Liver (tissue), 9 donors: Measurements from ENCODE around the gene EIF4G3. TPM values are rescaled to one million over a fixed set of nuclear protein-coding genes. Genes with fewer than 3 reads are reported as not detected.

Experiments used
- DNase-seq: peaks from one replicate; pipeline ENCODE4 v3.0.0-alpha.2; 2017; ENCODE audit warnings: low spot score
- H3K27ac ChIP-seq, 2 donors: one replicate each; pipeline ENCODE4 v1.7.0; 2013; ENCODE audit warnings: inconsistent platforms in 2 of 2, low read length in 2 of 2, control low read depth in 1 of 2, low read depth in 1 of 2, mild to moderate bottlenecking in 1 of 2
- H3K27me3 ChIP-seq, 4 donors: one replicate each; pipeline versions ENCODE4 v1.6.1 to v1.7.0; 2013; ENCODE audit warnings: low read length in 3 of 4, inconsistent platforms in 1 of 4, mild to moderate bottlenecking in 1 of 4, moderate library complexity in 1 of 4; ENCODE audit not compliant: control insufficient read depth in 4 of 4, insufficient read depth in 4 of 4
- H3K36me3 ChIP-seq, 4 donors: one replicate each; pipeline versions ENCODE4 v1.6.1 to v1.7.0; 2013; ENCODE audit warnings: low read length in 3 of 4, mild to moderate bottlenecking in 3 of 4, low read depth in 1 of 4, moderate library complexity in 1 of 4; ENCODE audit not compliant: control insufficient read depth in 4 of 4, insufficient read depth in 3 of 4
- H3K4me1 ChIP-seq, 4 donors: one replicate each; pipeline versions ENCODE4 v1.6.1 to v1.7.0; 2013; ENCODE audit warnings: low read length in 3 of 4, mild to moderate bottlenecking in 3 of 4, moderate library complexity in 1 of 4; ENCODE audit not compliant: control insufficient read depth in 4 of 4, insufficient read depth in 4 of 4
- H3K4me3 ChIP-seq, 3 donors: one replicate each; pipeline versions ENCODE4 v1.6.1 to v1.7.0; 2013; ENCODE audit warnings: low read length in 3 of 3, control low read depth in 1 of 3, low read depth in 1 of 3, mild to moderate bottlenecking in 1 of 3
- H3K9ac ChIP-seq, 2 donors: one replicate each; pipeline ENCODE4 v1.7.0; 2013; ENCODE audit warnings: low read length in 2 of 2, mild to moderate bottlenecking in 2 of 2, moderate library complexity in 2 of 2, control low read depth in 1 of 2, low read depth in 1 of 2
- H3K9me3 ChIP-seq, 4 donors: one replicate each; pipeline versions ENCODE4 v1.6.1 to v1.7.0; 2013; ENCODE audit warnings: low read length in 3 of 4; ENCODE audit not compliant: control insufficient read depth in 4 of 4
- EGR1 ChIP-seq, 2 donors: IDR thresholded peaks; 2 replicates each; pipeline ENCODE4 v1.6.1; 2016 to 2018; ENCODE audit warnings: antibody characterized with exemption in 2 of 2, low read depth in 2 of 2
- FOXA1 ChIP-seq: IDR thresholded peaks from 2 replicates; pipeline ENCODE4 v1.6.1; 2016; ENCODE audit warnings: antibody characterized with exemption
- FOXA2 ChIP-seq: IDR thresholded peaks from 2 replicates; pipeline ENCODE4 v1.6.1; 2016; ENCODE audit warnings: antibody characterized with exemption
- GABPA ChIP-seq, 2 donors: IDR thresholded peaks in 1 of 2; conservative IDR thresholded peaks in 1 of 2; 2 replicates each; pipeline ENCODE4 v1.6.1; 2016; ENCODE audit warnings: antibody characterized with exemption in 2 of 2, mild to moderate bottlenecking in 1 of 2, moderate library complexity in 1 of 2
- HNF4A ChIP-seq, 2 donors: conservative IDR thresholded peaks; 2 replicates each; pipeline ENCODE4 v1.6.1; 2016; ENCODE audit warnings: antibody characterized with exemption in 2 of 2, mild to moderate bottlenecking in 2 of 2
- HNF4G ChIP-seq: IDR thresholded peaks from 2 replicates; pipeline ENCODE4 v1.6.1; 2016; ENCODE audit warnings: antibody characterized with exemption
- JUND ChIP-seq, 2 donors: IDR thresholded peaks; 2 replicates each; pipeline ENCODE4 v1.6.1; 2016; ENCODE audit warnings: antibody characterized with exemption in 2 of 2
- NR2F2 ChIP-seq: IDR thresholded peaks from 2 replicates; pipeline ENCODE4 v1.6.1; 2016; ENCODE audit warnings: antibody characterized with exemption
- RAD21 ChIP-seq, 2 donors: IDR thresholded peaks; 2 replicates each; pipeline ENCODE4 v1.6.1; 2016; ENCODE audit warnings: antibody characterized with exemption in 2 of 2, mild to moderate bottlenecking in 2 of 2
- RXRA ChIP-seq, 2 donors: IDR thresholded peaks; 2 replicates each; pipeline ENCODE4 v1.6.1; 2017 to 2018; ENCODE audit warnings: antibody characterized with exemption in 2 of 2, mild to moderate bottlenecking in 1 of 2
- SP1 ChIP-seq: IDR thresholded peaks from 2 replicates; pipeline ENCODE4 v1.6.1; 2018; ENCODE audit warnings: antibody characterized with exemption, mild to moderate bottlenecking
- TAF1 ChIP-seq: conservative IDR thresholded peaks from 2 replicates; pipeline ENCODE4 v1.6.1; 2016; ENCODE audit warnings: antibody characterized with exemption, mild to moderate bottlenecking
- YY1 ChIP-seq: IDR thresholded peaks from 2 replicates; pipeline ENCODE4 v1.6.1; 2016; ENCODE audit warnings: antibody characterized with exemption, mild to moderate bottlenecking
- WGBS: extraction: QIAGEN DNeasy Blood & Tissue Kit; methylation state at CpG from one replicate; pipeline ENCODE4 v1.1.7; 2013; 5-methylcytosine and 5-hydroxymethylcytosine counted together
- polyA plus RNA-seq, 2 donors: library from polyadenylated mRNA; stranded (reverse) in 1 of 2; unstranded in 1 of 2; fragments of 200-250 nt in 1 of 2; fragments of >200 nt in 1 of 2; fragmentation: Nextera tagmentation in 1 of 2; extraction: Ambion mirVana in 1 of 2; gene quantifications; one replicate each; pipeline versions ENCODE4 v1.2.1 to v1.2.3, GENCODE V29; 2013 to 2015
- total RNA-seq, 2 donors: library from RNA; depleted of rRNA; stranded (reverse); fragments of >200 nt; gene quantifications; one replicate each; pipeline ENCODE4 v1.2.3, GENCODE V29; 2014
- TF ChIP-seq, protein P1 (sequence below): fragments of 150-350 bp; IDR thresholded peaks from 2 replicates; pipeline ENCODE4 v1.5.1; 2017; ENCODE audit warnings: improper control_type of control experiment, low read depth, low read length; ENCODE audit not compliant: missing input control
- TF ChIP-seq, protein P2 (sequence below): IDR thresholded peaks from 2 replicates; pipeline ENCODE4 v1.6.1; 2016; ENCODE audit warnings: antibody characterized with exemption
- TF ChIP-seq, protein P3 (sequence below): IDR thresholded peaks from 2 replicates; pipeline ENCODE4 v1.6.1; 2016; ENCODE audit warnings: antibody characterized with exemption
- TF ChIP-seq, protein P4 (sequence below): IDR thresholded peaks from 2 replicates; pipeline ENCODE4 v1.6.1; 2016; ENCODE audit warnings: antibody characterized with exemption
- TF ChIP-seq, protein P5 (sequence below): IDR thresholded peaks from 2 replicates; pipeline ENCODE4 v1.6.1; 2016; ENCODE audit warnings: antibody characterized with exemption, mild to moderate bottlenecking
- donor health status: healthy.
- donor health status: healthy.
- donor health status: healthy.
- donor health status: healthy.
- donor health status: healthy.

Gene EIF4G3
- total and polyA plus RNA-seq, 4 donors: 7.6 to 22.8 (median 11.7) TPM

DNA sequence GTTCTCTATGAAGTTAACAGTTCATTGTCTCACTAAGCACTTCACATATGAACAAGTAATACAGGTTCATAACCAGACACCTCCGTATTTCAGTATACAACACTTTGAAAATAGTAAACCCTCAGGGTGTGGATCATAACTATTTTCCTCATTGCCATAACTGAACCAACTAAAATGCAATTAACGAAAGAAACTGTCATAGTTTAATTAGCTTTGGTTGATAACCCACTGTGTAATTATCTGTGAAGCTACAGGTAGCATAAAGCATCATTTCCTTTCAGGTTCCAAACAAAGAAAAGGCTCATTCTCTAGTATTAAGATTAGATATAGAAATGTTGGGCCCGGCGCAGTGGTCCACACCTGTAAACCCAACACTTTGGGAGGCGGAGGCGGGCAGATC lies 58.5 kb downstream of the EIF4G3 start (continued):
- TF ChIP-seq, protein P1, sequence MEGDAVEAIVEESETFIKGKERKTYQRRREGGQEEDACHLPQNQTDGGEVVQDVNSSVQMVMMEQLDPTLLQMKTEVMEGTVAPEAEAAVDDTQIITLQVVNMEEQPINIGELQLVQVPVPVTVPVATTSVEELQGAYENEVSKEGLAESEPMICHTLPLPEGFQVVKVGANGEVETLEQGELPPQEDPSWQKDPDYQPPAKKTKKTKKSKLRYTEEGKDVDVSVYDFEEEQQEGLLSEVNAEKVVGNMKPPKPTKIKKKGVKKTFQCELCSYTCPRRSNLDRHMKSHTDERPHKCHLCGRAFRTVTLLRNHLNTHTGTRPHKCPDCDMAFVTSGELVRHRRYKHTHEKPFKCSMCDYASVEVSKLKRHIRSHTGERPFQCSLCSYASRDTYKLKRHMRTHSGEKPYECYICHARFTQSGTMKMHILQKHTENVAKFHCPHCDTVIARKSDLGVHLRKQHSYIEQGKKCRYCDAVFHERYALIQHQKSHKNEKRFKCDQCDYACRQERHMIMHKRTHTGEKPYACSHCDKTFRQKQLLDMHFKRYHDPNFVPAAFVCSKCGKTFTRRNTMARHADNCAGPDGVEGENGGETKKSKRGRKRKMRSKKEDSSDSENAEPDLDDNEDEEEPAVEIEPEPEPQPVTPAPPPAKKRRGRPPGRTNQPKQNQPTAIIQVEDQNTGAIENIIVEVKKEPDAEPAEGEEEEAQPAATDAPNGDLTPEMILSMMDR: no peak
- TF ChIP-seq RAD21 (IDR thresholded peaks at IDR 0.05) (no peak), NR2F2 (no peak), JUND (IDR thresholded peaks at IDR 0.05) (no peak)
- TF ChIP-seq, protein P2, sequence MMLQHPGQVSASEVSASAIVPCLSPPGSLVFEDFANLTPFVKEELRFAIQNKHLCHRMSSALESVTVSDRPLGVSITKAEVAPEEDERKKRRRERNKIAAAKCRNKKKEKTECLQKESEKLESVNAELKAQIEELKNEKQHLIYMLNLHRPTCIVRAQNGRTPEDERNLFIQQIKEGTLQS: no peak

- Histone ChIP-seq H3K4me1 (peaks cover 9 to 25% (median 15%) of the 10 kb centered on the region in 4 donors), H3K9ac (no peak overlapping the region), H3K4me3 (no peak overlapping the region), H3K9me3 (no peaks in the 10 kb centered on the region), H3K27me3 (no peaks in the 10 kb centered on the region), H3K36me3 (no peaks in the 10 kb centered on the region), H3K27ac (no peak overlapping the region)
- WGBS: 54% methylated on average over 2 of the region's 2 CpGs
- no peak for DNase-seq
- TF ChIP-seq HNF4A (conservative IDR thresholded peaks at IDR 0.05) (no peak), YY1 (no peak), RXRA (IDR thresholded peaks at IDR 0.05) (no peak), FOXA1 (no peak)
Measured at GRCh38 chr1:21117597-21118001, 59.1 kb downstream of the EIF4G3 start.

DNA sequence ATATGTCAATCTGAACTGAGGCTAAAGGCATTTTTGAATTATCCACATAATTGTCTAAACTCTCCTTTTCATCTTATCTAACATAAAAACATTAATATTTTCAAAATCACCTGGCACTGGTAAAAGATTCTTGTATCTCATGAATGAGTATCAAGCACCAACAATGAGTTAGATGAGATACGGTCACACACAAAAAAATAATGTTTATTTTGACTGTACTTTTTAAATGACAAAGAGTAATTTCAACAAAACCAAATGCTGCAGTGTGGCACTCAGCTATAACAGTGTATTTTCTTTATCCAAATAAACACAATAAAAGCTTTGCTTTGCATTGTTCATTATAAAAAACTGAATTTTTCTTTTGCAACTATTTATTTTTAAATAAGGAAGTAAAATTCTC lies 59.5 kb downstream of the EIF4G3 start:
- H3K27ac ChIP-seq: no peak overlapping the region
- no peaks in the 10 kb centered on the region for H3K9me3 ChIP-seq
- H3K4me1 ChIP-seq: peaks cover 9 to 27% (median 16%) of the 10 kb centered on the region in 4 donors
- TF ChIP-seq NR2F2 (no peak), JUND (IDR thresholded peaks at IDR 0.05) (no peak), EGR1 (IDR thresholded peaks at IDR 0.05; ENCODE audit: low read depth in 2 of 2) (no peak), SP1 (no peak), GABPA (IDR thresholded peaks at IDR 0.05 in 1 of 2, conservative IDR thresholded peaks at IDR 0.05 in 1 of 2) (no peak), YY1 (no peak), RXRA (IDR thresholded peaks at IDR 0.05) (no peak), TAF1 (no peak), FOXA2 (no peak), HNF4G (no peak), FOXA1 (no peak), HNF4A (conservative IDR thresholded peaks at IDR 0.05) (no peak), RAD21 (IDR thresholded peaks at IDR 0.05) (no peak)
- TF ChIP-seq, protein P2: no peak
- TF ChIP-seq, protein P1: no peak
- TF ChIP-seq, protein P3, sequence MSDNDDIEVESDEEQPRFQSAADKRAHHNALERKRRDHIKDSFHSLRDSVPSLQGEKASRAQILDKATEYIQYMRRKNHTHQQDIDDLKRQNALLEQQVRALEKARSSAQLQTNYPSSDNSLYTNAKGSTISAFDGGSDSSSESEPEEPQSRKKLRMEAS: no peak
- TF ChIP-seq, protein P4, sequence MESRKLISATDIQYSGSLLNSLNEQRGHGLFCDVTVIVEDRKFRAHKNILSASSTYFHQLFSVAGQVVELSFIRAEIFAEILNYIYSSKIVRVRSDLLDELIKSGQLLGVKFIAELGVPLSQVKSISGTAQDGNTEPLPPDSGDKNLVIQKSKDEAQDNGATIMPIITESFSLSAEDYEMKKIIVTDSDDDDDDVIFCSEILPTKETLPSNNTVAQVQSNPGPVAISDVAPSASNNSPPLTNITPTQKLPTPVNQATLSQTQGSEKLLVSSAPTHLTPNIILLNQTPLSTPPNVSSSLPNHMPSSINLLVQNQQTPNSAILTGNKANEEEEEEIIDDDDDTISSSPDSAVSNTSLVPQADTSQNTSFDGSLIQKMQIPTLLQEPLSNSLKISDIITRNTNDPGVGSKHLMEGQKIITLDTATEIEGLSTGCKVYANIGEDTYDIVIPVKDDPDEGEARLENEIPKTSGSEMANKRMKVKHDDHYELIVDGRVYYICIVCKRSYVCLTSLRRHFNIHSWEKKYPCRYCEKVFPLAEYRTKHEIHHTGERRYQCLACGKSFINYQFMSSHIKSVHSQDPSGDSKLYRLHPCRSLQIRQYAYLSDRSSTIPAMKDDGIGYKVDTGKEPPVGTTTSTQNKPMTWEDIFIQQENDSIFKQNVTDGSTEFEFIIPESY: no peak
- TF ChIP-seq, protein P5, sequence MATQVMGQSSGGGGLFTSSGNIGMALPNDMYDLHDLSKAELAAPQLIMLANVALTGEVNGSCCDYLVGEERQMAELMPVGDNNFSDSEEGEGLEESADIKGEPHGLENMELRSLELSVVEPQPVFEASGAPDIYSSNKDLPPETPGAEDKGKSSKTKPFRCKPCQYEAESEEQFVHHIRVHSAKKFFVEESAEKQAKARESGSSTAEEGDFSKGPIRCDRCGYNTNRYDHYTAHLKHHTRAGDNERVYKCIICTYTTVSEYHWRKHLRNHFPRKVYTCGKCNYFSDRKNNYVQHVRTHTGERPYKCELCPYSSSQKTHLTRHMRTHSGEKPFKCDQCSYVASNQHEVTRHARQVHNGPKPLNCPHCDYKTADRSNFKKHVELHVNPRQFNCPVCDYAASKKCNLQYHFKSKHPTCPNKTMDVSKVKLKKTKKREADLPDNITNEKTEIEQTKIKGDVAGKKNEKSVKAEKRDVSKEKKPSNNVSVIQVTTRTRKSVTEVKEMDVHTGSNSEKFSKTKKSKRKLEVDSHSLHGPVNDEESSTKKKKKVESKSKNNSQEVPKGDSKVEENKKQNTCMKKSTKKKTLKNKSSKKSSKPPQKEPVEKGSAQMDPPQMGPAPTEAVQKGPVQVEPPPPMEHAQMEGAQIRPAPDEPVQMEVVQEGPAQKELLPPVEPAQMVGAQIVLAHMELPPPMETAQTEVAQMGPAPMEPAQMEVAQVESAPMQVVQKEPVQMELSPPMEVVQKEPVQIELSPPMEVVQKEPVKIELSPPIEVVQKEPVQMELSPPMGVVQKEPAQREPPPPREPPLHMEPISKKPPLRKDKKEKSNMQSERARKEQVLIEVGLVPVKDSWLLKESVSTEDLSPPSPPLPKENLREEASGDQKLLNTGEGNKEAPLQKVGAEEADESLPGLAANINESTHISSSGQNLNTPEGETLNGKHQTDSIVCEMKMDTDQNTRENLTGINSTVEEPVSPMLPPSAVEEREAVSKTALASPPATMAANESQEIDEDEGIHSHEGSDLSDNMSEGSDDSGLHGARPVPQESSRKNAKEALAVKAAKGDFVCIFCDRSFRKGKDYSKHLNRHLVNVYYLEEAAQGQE: no peak
- DNase-seq: no peak
- H3K4me3 ChIP-seq: no peak overlapping the region
- WGBS: 64% methylated on average over 1 of the region's 1 CpG
- no peaks in the 10 kb centered on the region for H3K36me3 ChIP-seq
- H3K9ac ChIP-seq: no peak overlapping the region
- no peaks in the 10 kb centered on the region for H3K27me3 ChIP-seq
